Activated CD8-positive, alpha-beta T cell treated with anti-CD3 and anti-CD28 coated beads for 36 hours (primary cell): Measurements from ENCODE around the gene CORO7. TPM values are rescaled to one million over a fixed set of nuclear protein-coding genes. Genes with fewer than 3 reads are reported as not detected.
"Not testable (repeated sequence)": the region's sequence is repeated elsewhere in the genome, so short reads cannot be mapped to it uniquely, and the experiment has no call there.

Experiments used
- ATAC-seq: fragments of 200-7000 bp; cut with Tn5 transposase; one replicate; pipeline ENCODE4 v1.10.0; 2021; ENCODE audit warnings: mild to moderate bottlenecking, moderate library complexity
- CTCF ChIA-PET: fragments of 350-600 bp; sonication (Branson Sonifier 250); formaldehyde crosslinking; loops from one replicate; lab custom pipeline; 2021; ENCODE audit warnings: antibody characterized with exemption; lab: Charles Lee
- POLR2A ChIA-PET: fragments of 350-600 bp; sonication (Branson Sonifier 250); formaldehyde crosslinking; loops from one replicate; lab custom pipeline; 2021; ENCODE audit warnings: antibody characterized with exemption; lab: Charles Lee
- DNase-seq: peaks from one replicate; pipeline ENCODE4 v3.0.0-alpha.2; 2020
- H3K27ac Mint-ChIP-seq: one replicate; pipeline ENCODE4 v1.8.0; 2021; ENCODE audit warnings: mild to moderate bottlenecking, mixed read lengths
- H3K27me3 Mint-ChIP-seq: one replicate; pipeline ENCODE4 v1.8.0; 2021; ENCODE audit warnings: mixed read lengths
- H3K36me3 Mint-ChIP-seq: one replicate; pipeline ENCODE4 v1.8.0; 2021; ENCODE audit warnings: low read depth, mixed read lengths
- H3K4me1 Mint-ChIP-seq: one replicate; pipeline ENCODE4 v1.8.0; 2021; ENCODE audit warnings: low read depth, mixed read lengths
- H3K4me3 Mint-ChIP-seq: one replicate; pipeline ENCODE4 v1.8.0; 2021; ENCODE audit warnings: mild to moderate bottlenecking, moderate library complexity, mixed read lengths
- H3K9me3 Mint-ChIP-seq: one replicate; pipeline ENCODE4 v1.8.0; 2021; ENCODE audit warnings: mixed read lengths
- intact Hi-C: fragments of 100-400 bp; cut with micrococcal nuclease; formaldehyde crosslinking; loops from one replicate; pipeline ENCODE4 v1.10.0; 2022
- total RNA-seq, 2 experiments: library from RNA; stranded (reverse); gene quantifications; one replicate each; pipeline ENCODE4 v1.2.3, GENCODE V29; 2021
- TF ChIP-seq, protein P1 (sequence below): fragments of 200-600 bp; IDR thresholded peaks from one replicate; pipeline ENCODE4 v1.8.0; 2022; ENCODE audit warnings: antibody characterized with exemption, mild to moderate bottlenecking

The CORO7 gene
- total RNA-seq, 2 experiments from 2014 or later = 73.3 to 76.6 TPM

DNA sequence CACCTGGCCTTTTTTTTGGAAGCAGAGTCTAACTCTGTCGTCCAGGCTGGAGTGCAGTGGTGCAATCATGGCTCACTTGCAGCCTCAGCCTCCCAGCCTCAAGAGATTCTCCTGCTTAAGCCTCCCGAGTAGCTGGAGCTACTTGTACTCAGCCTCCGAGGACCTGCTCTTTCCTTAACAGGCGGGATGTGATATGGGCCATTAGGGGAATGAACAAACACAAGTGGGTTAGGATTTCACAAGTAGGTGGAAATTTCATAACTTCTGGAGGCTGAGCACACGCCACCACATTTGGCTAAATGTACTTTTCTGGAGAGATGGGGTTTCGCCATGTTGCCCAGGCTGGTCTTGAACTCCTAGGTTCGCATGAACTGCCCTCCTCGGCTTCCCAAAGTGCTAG, 69.4 kb downstream of the CORO7 start:
- TF ChIP-seq, protein P1, sequence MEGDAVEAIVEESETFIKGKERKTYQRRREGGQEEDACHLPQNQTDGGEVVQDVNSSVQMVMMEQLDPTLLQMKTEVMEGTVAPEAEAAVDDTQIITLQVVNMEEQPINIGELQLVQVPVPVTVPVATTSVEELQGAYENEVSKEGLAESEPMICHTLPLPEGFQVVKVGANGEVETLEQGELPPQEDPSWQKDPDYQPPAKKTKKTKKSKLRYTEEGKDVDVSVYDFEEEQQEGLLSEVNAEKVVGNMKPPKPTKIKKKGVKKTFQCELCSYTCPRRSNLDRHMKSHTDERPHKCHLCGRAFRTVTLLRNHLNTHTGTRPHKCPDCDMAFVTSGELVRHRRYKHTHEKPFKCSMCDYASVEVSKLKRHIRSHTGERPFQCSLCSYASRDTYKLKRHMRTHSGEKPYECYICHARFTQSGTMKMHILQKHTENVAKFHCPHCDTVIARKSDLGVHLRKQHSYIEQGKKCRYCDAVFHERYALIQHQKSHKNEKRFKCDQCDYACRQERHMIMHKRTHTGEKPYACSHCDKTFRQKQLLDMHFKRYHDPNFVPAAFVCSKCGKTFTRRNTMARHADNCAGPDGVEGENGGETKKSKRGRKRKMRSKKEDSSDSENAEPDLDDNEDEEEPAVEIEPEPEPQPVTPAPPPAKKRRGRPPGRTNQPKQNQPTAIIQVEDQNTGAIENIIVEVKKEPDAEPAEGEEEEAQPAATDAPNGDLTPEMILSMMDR = no peak
- ChIA-PET POLR2A (interaction anchor here (0.8 to 1.3 kb wide), 3 partner anchors 20 to 112 kb away, joined by 3 to 4 read pairs (median 3); no protein-coding TSS in a partner anchor), CTCF (interaction anchor here (1.2 to 2.5 kb wide), 4 partner anchors 19 to 93 kb away, joined by 5 to 10 read pairs (median 6); no protein-coding TSS in a partner anchor)

DNA sequence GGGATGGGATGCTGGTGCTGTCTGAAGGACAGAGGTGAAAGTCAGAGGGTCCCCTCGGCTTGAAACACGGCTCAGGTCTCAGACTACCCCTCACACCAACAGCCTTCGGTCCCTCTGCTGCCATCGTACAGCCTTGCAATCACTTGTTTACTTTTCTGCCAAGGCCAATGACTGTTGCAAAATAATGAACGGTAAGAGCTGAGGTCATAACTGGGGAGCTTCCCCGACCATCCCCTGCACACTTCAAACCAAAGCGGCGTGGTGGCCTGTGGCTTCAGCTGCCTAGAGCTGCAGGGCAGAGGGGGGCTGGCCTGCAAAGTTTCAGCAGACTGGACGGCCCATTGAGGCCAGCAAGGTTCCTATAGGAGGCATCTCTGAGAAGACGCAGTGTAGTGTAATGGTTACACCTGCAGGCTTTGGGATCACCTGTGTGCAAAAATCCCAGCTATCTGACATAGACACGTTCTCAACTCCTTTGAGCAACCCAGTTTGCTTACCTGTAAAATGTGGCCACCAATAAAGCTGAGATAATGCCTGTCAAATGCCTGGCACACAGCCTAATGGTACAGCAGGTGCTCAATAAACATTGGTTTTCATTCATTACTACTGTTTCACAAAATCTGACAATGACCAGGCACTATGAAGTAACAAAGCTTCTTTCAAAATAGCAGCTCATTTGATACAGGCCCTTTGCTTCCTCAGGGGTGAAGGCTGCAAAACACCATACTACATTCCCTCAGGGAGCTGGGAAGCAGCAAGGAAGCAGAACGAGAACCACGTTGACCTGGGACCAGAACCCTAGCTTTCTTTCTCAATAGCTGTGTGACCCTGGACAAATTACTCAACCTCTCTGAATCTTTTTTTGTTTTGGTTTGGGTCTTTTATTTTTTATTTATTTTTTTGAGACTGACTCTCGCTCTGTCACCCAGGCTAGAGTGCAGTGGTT, 70.3 kb downstream of the CORO7 start:
- H3K27ac Mint-ChIP-seq = peak overlapping the region; percentile 27
- H3K36me3 Mint-ChIP-seq = peaks cover 4% of the 10 kb centered on the region
- peaks cover 27% of the 10 kb centered on the region for H3K4me1 Mint-ChIP-seq
- H3K4me3 Mint-ChIP-seq = no peak overlapping the region
- DNase-seq = no peak
- intact Hi-C loops = no loop called here
- no peaks in the 10 kb centered on the region for H3K27me3 Mint-ChIP-seq
- H3K9me3 Mint-ChIP-seq = no peaks in the 10 kb centered on the region
- no peak for ATAC-seq
- TF ChIP-seq, protein P1 = no peak
- ChIA-PET CTCF (interaction anchor here (0.8 to 2.5 kb wide), 6 partner anchors 13 to 92 kb away, joined by 3 to 10 read pairs (median 6); no protein-coding TSS in a partner anchor), POLR2A (interaction anchor here (0.8 kb wide), 2 partner anchors 20 to 113 kb away, joined by 3 read pairs; no protein-coding TSS in a partner anchor)

More for the DNA sequence above, 69.4 kb downstream of the CORO7 start:
- Mint-ChIP-seq H3K27me3 (no peaks in the 10 kb centered on the region), H3K4me1 (peaks cover 35% of the 10 kb centered on the region), H3K9me3 (no peaks in the 10 kb centered on the region), H3K4me3 (no peak overlapping the region), H3K27ac (peak overlapping the region; percentile 5), H3K36me3 (peaks cover 4% of the 10 kb centered on the region)
- intact Hi-C loops = no loop called here
- DNase-seq (no peak), ATAC-seq (no peak)

DNA sequence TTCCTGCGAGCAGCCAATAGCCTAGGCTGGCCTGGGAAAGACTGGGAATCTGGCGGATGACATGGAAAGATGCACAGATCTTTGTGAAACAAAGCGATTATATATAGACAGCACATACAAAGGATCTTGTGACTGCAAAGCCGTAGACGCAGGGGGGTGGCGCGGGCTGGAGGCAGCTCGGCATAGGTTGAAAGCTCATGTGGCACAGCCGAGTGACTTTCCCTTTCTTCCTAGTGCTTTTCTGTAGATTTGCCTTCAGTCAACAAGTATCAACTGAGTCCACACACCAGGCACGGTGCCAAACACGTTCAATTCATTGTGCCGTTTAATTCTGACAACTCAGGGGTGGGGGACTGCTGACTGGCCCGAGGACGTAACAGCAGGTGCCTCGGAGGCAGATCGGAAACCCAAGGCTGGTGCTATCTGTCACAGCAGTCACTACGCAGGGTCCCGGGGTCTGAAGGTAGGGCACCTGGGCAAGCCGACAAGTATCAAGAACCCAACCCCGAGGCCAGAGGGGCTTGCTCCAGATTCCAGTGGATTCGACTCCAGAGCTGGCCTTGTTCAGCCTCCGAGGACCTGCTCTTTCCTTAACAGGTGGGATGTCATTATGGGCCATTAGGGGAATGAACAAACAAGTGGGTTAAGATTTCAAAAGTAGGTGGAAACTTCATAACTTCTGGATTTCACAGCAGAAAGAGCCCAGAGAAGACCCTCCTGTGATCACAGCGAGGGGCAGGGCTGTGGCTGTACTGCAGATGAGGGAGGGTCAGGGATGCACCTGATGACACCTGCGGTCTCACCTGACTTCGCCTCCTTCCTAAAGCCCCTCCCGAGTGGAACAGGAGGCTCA, 71.2 kb downstream of the CORO7 start:
- Mint-ChIP-seq H3K9me3 (no peaks in the 10 kb centered on the region), H3K36me3 (peaks cover 4% of the 10 kb centered on the region), H3K4me3 (no peak overlapping the region), H3K4me1 (peaks cover 27% of the 10 kb centered on the region), H3K27me3 (no peaks in the 10 kb centered on the region), H3K27ac (no peak overlapping the region)
- ATAC-seq = no peak
- TF ChIP-seq, protein P1 = no peak
- ChIA-PET POLR2A (no interaction called here), CTCF (interaction anchor here (1.0 to 2.5 kb wide), 4 partner anchors 17 to 91 kb away, joined by 3 to 10 read pairs (median 6); no protein-coding TSS in a partner anchor)
- intact Hi-C loops = no loop called here
- no peak for DNase-seq

DNA sequence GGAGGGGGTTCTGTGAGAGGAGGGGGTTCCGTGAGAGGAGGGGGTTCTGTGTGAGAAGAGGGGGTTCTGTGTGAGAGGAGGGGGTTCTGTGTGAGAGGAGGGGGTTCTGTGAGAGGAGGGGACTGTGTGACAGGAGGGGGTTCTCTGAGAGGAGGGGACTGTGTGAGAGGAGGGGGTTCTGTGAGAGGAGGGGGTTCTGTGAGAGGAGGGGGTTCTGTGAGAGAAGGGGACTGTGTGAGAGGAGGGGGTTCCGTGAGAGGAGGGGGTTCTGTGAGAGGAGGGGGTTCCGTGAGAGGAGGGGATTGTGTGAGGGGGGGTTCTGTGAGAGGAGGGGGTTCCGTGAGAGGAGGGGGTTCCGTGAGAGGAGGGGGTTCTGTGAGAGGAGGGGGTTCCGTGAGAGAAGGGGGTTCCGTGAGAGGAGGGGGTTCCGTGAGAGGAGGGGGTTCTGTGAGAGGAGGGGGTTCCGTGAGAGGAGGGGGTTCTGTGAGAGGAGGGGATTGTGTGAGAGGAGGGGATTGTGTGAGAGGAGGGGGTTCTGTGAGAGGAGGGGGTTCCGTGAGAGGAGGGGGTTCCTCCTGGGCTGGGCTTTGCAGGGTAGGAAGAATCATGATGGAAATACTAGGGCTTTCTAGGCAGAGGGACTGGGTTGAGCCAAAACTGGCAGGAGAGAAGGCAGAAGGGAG, 72.0 kb downstream of the CORO7 start:
- H3K9me3 Mint-ChIP-seq, POLR2A ChIA-PET, H3K27ac Mint-ChIP-seq: not testable (repeated sequence)

More for the DNA sequence above, 72.0 kb downstream of the CORO7 start:
- DNase-seq, H3K27me3 Mint-ChIP-seq, H3K4me3 Mint-ChIP-seq, CTCF ChIA-PET, H3K36me3 Mint-ChIP-seq, intact Hi-C loops, ATAC-seq: not testable (repeated sequence)
- peaks cover 24% of the 10 kb centered on the region for H3K4me1 Mint-ChIP-seq
